Measurements from ENCODE around the gene NHEJ1. TPM values are rescaled to one million over a fixed set of nuclear protein-coding genes. Genes with fewer than 3 reads are reported as not detected.

Gene NHEJ1
- total RNA-seq, 4 donors from 2014 or later = 13.8 to 23.2 (median 17.5) TPM

DNA sequence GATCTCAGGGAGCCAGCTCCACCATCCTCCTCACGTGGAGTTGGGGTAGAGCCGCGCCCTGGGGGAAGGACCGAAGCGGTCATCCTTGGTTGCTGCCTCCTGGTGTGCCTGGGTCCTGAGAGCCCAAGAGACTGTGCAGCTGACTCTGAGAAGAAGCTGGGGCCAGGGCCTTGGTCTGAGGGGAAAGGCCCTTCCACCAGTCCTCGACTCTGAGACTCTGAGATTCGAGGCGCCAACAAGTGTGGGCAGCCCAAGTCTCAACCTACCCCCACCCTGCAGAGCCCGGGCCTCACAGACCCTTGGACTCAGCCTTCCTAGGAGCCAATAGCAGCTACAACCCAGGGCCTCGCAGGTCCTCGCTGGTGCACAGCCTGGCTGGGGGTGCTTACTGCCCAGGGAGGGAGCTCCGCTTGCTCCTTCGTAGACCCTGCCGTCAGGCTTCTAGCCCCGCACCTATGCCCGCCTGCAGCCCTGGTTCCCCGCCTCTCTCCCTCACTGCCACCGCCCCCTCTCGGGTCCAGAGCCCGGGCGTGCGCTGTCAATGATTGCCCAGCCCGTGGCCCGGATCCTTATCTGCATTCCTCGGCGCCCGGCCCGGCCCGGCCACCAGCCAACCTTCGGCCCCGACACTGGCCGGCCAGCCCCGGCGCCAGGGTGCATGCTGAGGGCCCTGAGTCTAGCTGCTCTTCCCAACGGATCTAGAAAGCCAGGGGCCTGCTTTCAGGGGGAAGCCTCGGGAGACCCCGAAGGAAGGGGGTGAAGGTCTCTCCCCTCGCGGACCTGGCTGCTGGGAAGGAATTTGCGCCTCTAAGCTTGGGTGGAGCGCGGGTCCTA lies 101.9 kb downstream of the NHEJ1 start:
- ATAC-seq (ENCODE audit: low FRiP score) (no peak), DNase-seq (ENCODE audit: low spot score) (no peak)
- TF ChIP-seq, protein P1, sequence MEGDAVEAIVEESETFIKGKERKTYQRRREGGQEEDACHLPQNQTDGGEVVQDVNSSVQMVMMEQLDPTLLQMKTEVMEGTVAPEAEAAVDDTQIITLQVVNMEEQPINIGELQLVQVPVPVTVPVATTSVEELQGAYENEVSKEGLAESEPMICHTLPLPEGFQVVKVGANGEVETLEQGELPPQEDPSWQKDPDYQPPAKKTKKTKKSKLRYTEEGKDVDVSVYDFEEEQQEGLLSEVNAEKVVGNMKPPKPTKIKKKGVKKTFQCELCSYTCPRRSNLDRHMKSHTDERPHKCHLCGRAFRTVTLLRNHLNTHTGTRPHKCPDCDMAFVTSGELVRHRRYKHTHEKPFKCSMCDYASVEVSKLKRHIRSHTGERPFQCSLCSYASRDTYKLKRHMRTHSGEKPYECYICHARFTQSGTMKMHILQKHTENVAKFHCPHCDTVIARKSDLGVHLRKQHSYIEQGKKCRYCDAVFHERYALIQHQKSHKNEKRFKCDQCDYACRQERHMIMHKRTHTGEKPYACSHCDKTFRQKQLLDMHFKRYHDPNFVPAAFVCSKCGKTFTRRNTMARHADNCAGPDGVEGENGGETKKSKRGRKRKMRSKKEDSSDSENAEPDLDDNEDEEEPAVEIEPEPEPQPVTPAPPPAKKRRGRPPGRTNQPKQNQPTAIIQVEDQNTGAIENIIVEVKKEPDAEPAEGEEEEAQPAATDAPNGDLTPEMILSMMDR (IDR thresholded peaks at IDR 0.05) = no peak

DNA sequence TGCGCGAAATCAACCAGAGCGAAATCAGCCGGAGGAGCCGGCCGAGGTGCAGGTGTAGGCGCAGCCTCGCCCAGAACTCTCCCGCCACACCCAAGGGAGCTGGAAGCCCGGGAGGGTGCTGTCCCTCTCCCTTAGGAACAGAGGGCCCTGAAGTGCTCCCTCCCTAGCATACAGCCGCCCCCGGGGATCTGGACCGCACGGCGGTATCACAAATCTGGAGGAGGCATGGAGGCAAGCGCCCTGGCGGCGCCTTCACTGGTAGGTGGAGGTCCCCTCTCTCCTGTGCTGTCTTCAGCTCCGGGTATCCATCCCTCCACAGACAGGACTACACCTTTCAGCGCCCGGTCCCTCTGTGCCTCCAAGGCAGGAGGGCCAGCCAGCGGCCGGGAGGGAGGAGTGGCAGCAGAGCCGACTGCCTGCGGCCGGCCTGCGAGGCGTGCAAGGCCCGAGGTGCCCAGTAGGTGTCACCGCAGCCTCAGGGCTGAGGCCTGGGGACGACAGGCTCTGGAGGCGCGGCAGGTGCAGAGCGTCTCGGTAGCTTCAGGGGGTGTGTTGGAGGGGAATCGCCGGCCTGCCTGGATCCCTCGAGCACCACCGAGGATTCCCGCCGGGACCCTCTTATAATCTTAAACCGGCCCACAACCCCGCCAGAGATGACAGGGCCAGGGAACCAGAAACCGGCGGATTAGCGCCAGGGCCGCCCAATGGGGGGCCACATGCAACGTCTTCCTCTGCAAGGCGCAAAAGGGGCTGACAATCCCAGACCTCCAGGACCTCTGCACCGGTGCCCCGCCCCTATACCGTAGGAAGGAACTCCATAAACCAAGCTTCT lies 102.7 kb downstream of the NHEJ1 start:
- DNase-seq (ENCODE audit: low spot score) = peak; percentile 31
- TF ChIP-seq, protein P1 (IDR thresholded peaks at IDR 0.05) = peak in 1 of 3 donors; percentile 23
- peak; percentile 68 for ATAC-seq (ENCODE audit: low FRiP score)

GRCh38 chr2:219056896-219057708 lies 103.5 kb downstream of the NHEJ1 start:
- TF ChIP-seq, protein P1 (IDR thresholded peaks at IDR 0.05) = no peak
- ATAC-seq (ENCODE audit: low FRiP score) (no peak), DNase-seq (ENCODE audit: low spot score) (no peak)

DNA sequence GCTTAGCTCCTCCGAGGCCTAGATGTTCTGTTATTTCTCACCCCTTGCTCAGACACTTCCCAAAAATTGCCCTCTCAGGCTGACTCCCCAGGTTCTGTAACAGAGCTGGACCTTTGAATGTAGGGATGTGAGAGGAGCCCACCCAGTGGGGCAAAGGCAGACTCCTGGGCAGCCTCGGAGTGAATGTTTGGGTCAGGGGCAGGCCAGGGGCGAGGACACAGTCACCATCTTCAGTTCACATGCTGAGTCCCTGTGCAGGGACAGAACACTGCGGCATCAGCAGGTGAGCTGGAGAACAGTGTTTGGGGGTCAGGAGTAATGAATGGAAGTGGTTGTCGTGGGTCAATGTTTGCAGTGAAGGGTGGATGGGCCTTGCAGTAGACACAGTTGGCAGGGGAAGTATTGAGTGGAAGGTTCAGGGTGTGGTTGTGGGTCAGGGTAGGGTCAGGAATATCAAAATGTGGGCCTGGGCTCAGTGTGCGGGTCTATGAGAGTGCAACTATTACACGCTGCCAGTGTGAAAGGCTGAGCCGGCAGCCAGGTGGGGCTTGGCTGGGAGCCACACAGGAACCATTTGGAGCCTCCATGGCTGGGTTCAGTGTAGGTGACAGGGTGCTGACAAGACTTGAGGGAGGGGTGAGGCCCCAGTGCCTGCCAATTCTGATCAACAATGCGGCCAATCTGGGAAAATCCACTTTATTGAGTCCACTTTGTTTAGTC lies 104.3 kb downstream of the NHEJ1 start:
- TF ChIP-seq, protein P1 (IDR thresholded peaks at IDR 0.05) = no peak
- ATAC-seq (ENCODE audit: low FRiP score) (no peak), DNase-seq (ENCODE audit: low spot score) (no peak)

- DNase-seq (ENCODE audit: low spot score) (no peak), ATAC-seq (ENCODE audit: low FRiP score) (no peak)
Measured at GRCh38 chr2:219054956-219055903, 105.4 kb downstream of the NHEJ1 start.

More at GRCh38 chr2:219054956-219055903, 105.4 kb downstream of the NHEJ1 start:
- TF ChIP-seq, protein P1 (IDR thresholded peaks at IDR 0.05) = no peak
